Measurements from ENCODE around the gene PURB.
"Not testable (repeated sequence)": the region's sequence is repeated elsewhere in the genome, so short reads cannot be mapped to it uniquely, and the experiment has no call there.

Gene PURB

DNA sequence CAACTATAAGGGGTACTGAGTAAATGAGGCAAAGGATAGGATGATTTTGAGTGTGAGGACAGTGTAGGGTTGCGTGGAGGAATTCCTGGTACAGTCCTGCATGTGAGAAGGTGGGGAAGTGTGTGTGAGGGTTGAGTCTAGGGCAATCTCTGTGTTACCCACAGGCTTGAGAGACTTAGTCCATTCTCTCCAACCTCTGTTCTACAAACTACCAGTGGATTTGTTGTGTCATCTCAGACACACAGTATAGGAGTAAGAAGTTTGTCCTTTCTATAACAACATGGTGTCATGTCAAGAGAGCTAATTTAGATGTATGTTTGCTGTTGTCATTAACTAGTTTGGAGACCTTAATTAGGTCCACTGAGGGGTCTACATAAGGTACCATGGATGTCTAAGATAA is 12.5 kb downstream of the PURB start:
- H3K9me3 ChIP-seq (ENCODE audit: control insufficient read depth in 1 of 2, low read length in 2 of 2): no peaks in the 10 kb centered on the region
- peaks cover 0 to 5% of the 10 kb centered on the region in 2 donors for H3K4me1 ChIP-seq (ENCODE audit: control insufficient read depth in 1 of 2, insufficient read depth in 2 of 2, low read length in 2 of 2)
- H3K4me3 ChIP-seq (ENCODE audit: low read depth in 1 of 2, low read length in 2 of 2): no peak overlapping the region
- H3K27me3 ChIP-seq (ENCODE audit: low read depth, low read length): no peaks in the 10 kb centered on the region
- H3K27ac ChIP-seq (ENCODE audit: low read length): no peak overlapping the region
- H3K36me3 ChIP-seq (ENCODE audit: control insufficient read depth in 1 of 2, insufficient read depth in 2 of 2, low read length in 2 of 2): no peaks in the 10 kb centered on the region

GRCh38 chr7:44871918-44872317 is 13.4 kb downstream of the PURB start:
- H3K27ac ChIP-seq (ENCODE audit: low read length); H3K36me3 ChIP-seq (ENCODE audit: control insufficient read depth in 1 of 2, insufficient read depth in 2 of 2, low read length in 2 of 2): not testable (repeated sequence)

GRCh38 chr7:44870780-44871179 is 14.6 kb downstream of the PURB start:
- not testable (repeated sequence) for H3K36me3 ChIP-seq (ENCODE audit: control insufficient read depth in 1 of 2, insufficient read depth in 2 of 2, low read length in 2 of 2); H3K27me3 ChIP-seq (ENCODE audit: low read depth, low read length); H3K27ac ChIP-seq (ENCODE audit: low read length); H3K4me3 ChIP-seq (ENCODE audit: low read depth in 1 of 2, low read length in 2 of 2); H3K9me3 ChIP-seq (ENCODE audit: control insufficient read depth in 1 of 2, low read length in 2 of 2); H3K4me1 ChIP-seq (ENCODE audit: control insufficient read depth in 1 of 2, insufficient read depth in 2 of 2, low read length in 2 of 2)

More at GRCh38 chr7:44871918-44872317, 13.4 kb downstream of the PURB start:
- not testable (repeated sequence) for H3K27me3 ChIP-seq (ENCODE audit: low read depth, low read length); H3K9me3 ChIP-seq (ENCODE audit: control insufficient read depth in 1 of 2, low read length in 2 of 2); H3K4me3 ChIP-seq (ENCODE audit: low read depth in 1 of 2, low read length in 2 of 2); H3K4me1 ChIP-seq (ENCODE audit: control insufficient read depth in 1 of 2, insufficient read depth in 2 of 2, low read length in 2 of 2)

- not testable (repeated sequence) for H3K27ac ChIP-seq (ENCODE audit: low read length); H3K9me3 ChIP-seq (ENCODE audit: control insufficient read depth in 1 of 2, low read length in 2 of 2); H3K4me1 ChIP-seq (ENCODE audit: control insufficient read depth in 1 of 2, insufficient read depth in 2 of 2, low read length in 2 of 2); H3K36me3 ChIP-seq (ENCODE audit: control insufficient read depth in 1 of 2, insufficient read depth in 2 of 2, low read length in 2 of 2); H3K27me3 ChIP-seq (ENCODE audit: low read depth, low read length); H3K4me3 ChIP-seq (ENCODE audit: low read depth in 1 of 2, low read length in 2 of 2)
Observed at GRCh38 chr7:44870336-44870735, 15.0 kb downstream of the PURB start.

- Histone ChIP-seq H3K4me3 (ENCODE audit: low read depth in 1 of 2, low read length in 2 of 2) (no peak overlapping the region), H3K27ac (ENCODE audit: low read length) (peak overlapping the region; percentile 64), H3K36me3 (ENCODE audit: control insufficient read depth in 1 of 2, insufficient read depth in 2 of 2, low read length in 2 of 2) (no peaks in the 10 kb centered on the region), H3K27me3 (ENCODE audit: low read depth, low read length) (no peaks in the 10 kb centered on the region), H3K4me1 (ENCODE audit: control insufficient read depth in 1 of 2, insufficient read depth in 2 of 2, low read length in 2 of 2) (peaks cover 0 to 9% of the 10 kb centered on the region in 2 donors), H3K9me3 (ENCODE audit: control insufficient read depth in 1 of 2, low read length in 2 of 2) (no peaks in the 10 kb centered on the region)
Observed at GRCh38 chr7:44867073-44867995, 18.0 kb downstream of the PURB start.

DNA sequence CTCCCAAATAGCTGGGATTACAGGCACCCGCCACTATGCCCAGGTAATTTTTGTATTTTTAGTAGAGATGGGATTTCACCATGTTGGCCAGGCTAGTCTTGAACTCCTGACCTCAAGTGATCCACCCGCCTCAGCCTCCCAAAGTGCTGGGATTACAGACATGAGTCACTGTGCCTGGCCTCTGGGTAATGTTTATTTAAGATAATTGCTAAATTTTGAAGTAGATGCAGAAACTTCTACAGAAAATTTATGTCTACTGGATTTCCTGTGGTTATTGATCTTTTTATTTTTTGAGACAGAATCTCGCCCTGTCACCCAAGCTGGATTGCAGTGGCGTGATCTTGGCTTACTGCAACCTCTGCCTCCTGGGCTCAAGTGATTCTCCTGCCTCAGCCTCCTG is 23.4 kb downstream of the PURB start:
- H3K27ac ChIP-seq (ENCODE audit: low read length); H3K4me3 ChIP-seq (ENCODE audit: low read depth in 1 of 2, low read length in 2 of 2); H3K27me3 ChIP-seq (ENCODE audit: low read depth, low read length); H3K9me3 ChIP-seq (ENCODE audit: control insufficient read depth in 1 of 2, low read length in 2 of 2); H3K4me1 ChIP-seq (ENCODE audit: control insufficient read depth in 1 of 2, insufficient read depth in 2 of 2, low read length in 2 of 2); H3K36me3 ChIP-seq (ENCODE audit: control insufficient read depth in 1 of 2, insufficient read depth in 2 of 2, low read length in 2 of 2): not testable (repeated sequence)

DNA sequence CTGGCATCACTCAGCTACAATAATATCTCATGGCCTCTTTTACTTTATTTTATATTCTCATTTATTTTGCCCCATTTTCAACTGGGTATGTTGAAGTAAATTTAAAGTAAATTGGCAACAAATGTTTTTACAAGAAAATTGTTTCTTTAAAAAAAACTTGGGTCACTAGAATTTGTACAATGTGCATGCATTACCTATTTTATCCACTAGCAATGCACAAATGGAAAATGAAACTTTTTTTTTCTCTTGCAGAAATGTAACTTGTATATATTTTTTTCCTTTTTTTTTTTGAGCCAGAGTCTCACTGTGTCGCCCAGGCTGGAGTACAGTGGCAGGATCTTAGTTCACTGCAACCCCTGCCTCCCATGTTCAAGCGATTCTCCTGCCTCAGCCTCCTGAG is 27.2 kb downstream of the PURB start:
- Histone ChIP-seq H3K27me3 (ENCODE audit: low read depth, low read length) (no peaks in the 10 kb centered on the region), H3K36me3 (ENCODE audit: control insufficient read depth in 1 of 2, insufficient read depth in 2 of 2, low read length in 2 of 2) (no peaks in the 10 kb centered on the region), H3K4me3 (ENCODE audit: low read depth in 1 of 2, low read length in 2 of 2) (no peak overlapping the region), H3K9me3 (ENCODE audit: control insufficient read depth in 1 of 2, low read length in 2 of 2) (no peaks in the 10 kb centered on the region), H3K27ac (ENCODE audit: low read length) (no peak overlapping the region), H3K4me1 (ENCODE audit: control insufficient read depth in 1 of 2, insufficient read depth in 2 of 2, low read length in 2 of 2) (no peaks in the 10 kb centered on the region)

DNA sequence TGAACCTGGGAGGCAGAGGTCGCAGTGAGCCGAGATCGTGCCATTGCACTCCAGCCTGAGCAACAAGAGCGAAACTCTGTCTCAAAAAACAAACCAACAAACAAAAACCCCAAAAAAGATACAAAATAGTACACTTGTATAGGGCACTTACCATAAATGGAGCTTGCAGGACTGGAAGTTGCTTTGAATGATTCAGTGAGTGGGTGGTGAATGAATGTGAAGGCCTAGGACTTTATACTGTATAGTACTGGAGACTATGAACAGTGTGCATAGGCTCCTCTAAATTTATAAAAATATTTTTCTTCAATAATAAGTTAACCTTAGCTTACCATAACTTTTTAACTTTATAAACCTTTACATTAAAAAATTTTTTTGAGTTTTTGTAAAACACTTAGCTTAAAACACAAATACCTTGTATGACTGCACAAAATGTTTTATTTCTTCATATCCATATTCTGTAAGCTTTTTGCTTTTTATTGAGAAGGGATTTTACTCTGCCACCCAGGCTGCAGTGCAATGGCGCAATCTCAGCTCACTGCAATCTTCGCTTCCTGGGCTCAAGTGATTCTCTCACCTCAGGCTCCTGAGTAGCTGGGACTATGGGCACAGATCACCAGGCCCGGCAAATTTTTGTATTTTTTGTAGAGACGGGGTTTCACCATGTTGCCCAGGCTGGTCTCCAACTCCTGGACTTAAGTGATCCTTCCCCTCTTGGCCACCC is 30.5 kb downstream of the PURB start:
- Histone ChIP-seq H3K27me3 (ENCODE audit: low read depth, low read length) (no peaks in the 10 kb centered on the region), H3K9me3 (ENCODE audit: control insufficient read depth in 1 of 2, low read length in 2 of 2) (no peaks in the 10 kb centered on the region), H3K4me1 (ENCODE audit: control insufficient read depth in 1 of 2, insufficient read depth in 2 of 2, low read length in 2 of 2) (no peaks in the 10 kb centered on the region), H3K27ac (ENCODE audit: low read length) (no peak overlapping the region), H3K4me3 (ENCODE audit: low read depth in 1 of 2, low read length in 2 of 2) (no peak overlapping the region), H3K36me3 (ENCODE audit: control insufficient read depth in 1 of 2, insufficient read depth in 2 of 2, low read length in 2 of 2) (no peaks in the 10 kb centered on the region)

DNA sequence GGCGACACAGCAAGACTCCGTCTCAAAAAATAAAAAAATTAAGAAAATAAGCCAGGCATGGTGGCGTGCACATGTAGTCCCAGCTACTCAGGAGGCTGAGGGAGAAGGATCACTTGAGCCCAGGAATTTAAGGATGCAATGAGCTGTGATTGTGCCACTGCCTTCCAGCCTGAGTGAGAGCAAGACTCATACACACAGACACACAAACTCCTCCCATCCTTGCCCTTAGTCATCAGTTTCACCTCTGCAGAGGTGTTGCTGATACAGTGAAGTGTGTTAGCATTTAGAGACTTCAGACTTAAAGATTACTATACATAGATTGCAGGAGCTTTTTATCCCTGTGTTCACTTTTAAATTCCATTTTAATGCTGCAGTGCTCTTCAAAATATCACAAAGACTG is 31.9 kb downstream of the PURB start:
- no peak overlapping the region for H3K27ac ChIP-seq (ENCODE audit: low read length)
- H3K27me3 ChIP-seq (ENCODE audit: low read depth, low read length): no peaks in the 10 kb centered on the region
- no peaks in the 10 kb centered on the region for H3K9me3 ChIP-seq (ENCODE audit: control insufficient read depth in 1 of 2, low read length in 2 of 2)
- peaks cover 0 to 6% of the 10 kb centered on the region in 2 donors for H3K4me1 ChIP-seq (ENCODE audit: control insufficient read depth in 1 of 2, insufficient read depth in 2 of 2, low read length in 2 of 2)
- H3K36me3 ChIP-seq (ENCODE audit: control insufficient read depth in 1 of 2, insufficient read depth in 2 of 2, low read length in 2 of 2): no peaks in the 10 kb centered on the region
- H3K4me3 ChIP-seq (ENCODE audit: low read depth in 1 of 2, low read length in 2 of 2): no peak overlapping the region

DNA sequence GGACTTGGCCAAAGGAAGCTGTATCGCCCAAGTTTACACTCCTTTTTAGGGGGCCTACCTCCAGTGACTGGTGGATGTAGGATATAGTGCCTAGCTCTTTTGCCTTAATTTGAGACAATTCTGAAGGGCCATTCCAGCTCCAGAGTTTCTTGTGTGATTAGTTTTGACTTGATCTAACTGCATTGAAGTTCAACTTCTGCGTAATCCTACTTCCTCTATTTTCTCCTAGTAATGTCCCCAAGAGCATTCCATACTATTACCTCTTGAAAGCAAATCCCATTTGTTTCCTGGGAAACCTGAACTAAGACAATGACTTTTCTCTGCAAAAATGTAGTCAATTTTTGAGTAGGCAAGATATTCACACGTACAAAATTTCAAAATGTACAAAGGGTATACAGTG is 32.7 kb downstream of the PURB start:
- H3K36me3 ChIP-seq (ENCODE audit: control insufficient read depth in 1 of 2, insufficient read depth in 2 of 2, low read length in 2 of 2): no peaks in the 10 kb centered on the region
- H3K27me3 ChIP-seq (ENCODE audit: low read depth, low read length): no peaks in the 10 kb centered on the region
- H3K4me3 ChIP-seq (ENCODE audit: low read depth in 1 of 2, low read length in 2 of 2): no peak overlapping the region
- no peak overlapping the region for H3K27ac ChIP-seq (ENCODE audit: low read length)
- no peaks in the 10 kb centered on the region for H3K9me3 ChIP-seq (ENCODE audit: control insufficient read depth in 1 of 2, low read length in 2 of 2)
- peaks cover 0 to 6% of the 10 kb centered on the region in 2 donors for H3K4me1 ChIP-seq (ENCODE audit: control insufficient read depth in 1 of 2, insufficient read depth in 2 of 2, low read length in 2 of 2)

DNA sequence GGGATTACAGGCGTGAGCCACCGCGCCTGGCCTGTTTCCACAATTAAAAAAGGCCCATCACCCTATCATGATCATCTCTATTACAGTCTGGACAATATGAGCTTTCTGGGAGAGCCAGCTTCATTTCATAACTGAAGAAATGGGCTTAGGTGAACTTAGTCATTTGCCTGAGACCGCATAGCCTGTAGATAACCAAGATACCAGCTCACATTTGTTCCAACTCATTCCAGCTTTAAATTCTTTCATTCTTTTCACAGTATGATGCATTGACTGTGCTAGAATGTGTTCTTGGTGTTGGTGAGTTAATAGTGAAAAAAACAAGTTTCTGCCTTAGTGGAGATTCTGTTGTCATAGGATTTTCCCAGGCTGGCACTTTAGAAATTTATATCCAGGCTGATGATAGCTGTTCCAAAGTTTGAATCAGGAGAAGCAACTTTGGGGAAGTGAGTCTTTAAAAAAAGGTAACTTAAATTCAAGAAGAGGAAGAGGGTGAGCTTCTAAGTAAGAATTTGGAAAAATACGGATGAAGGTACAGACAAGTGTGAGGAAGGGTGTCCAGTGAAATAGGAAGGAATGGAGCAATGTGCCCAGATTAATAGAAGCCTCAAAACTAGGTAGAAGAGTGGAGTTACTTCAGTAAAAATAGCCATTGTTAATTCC is 35.3 kb downstream of the PURB start:
- H3K9me3 ChIP-seq (ENCODE audit: control insufficient read depth in 1 of 2, low read length in 2 of 2): no peaks in the 10 kb centered on the region

More for the DNA sequence above, 35.3 kb downstream of the PURB start:
- H3K36me3 ChIP-seq (ENCODE audit: control insufficient read depth in 1 of 2, insufficient read depth in 2 of 2, low read length in 2 of 2): no peaks in the 10 kb centered on the region
- no peaks in the 10 kb centered on the region for H3K27me3 ChIP-seq (ENCODE audit: low read depth, low read length)
- H3K4me3 ChIP-seq (ENCODE audit: low read depth in 1 of 2, low read length in 2 of 2): no peak overlapping the region
- H3K4me1 ChIP-seq (ENCODE audit: control insufficient read depth in 1 of 2, insufficient read depth in 2 of 2, low read length in 2 of 2): peaks cover 4 to 15% of the 10 kb centered on the region in 2 donors
- H3K27ac ChIP-seq (ENCODE audit: low read length): no peak overlapping the region

Data from muscle layer of duodenum (tissue), 2 donors.